Mucosa of descending colon (tissue), 3 donors: ENCODE data around the gene SAFB. TPM values are rescaled to one million over a fixed set of nuclear protein-coding genes. Genes with fewer than 3 reads are reported as not detected.

Experiments
- ATAC-seq: fragments of 200-7000 bp; cut with Tn5 transposase; one replicate; pipeline ENCODE4 v1.9.1; 2020; ENCODE audit warnings: mild to moderate bottlenecking, moderate library complexity
- DNase-seq, 3 donors: peaks; one replicate each; pipeline ENCODE4 v3.0.0-alpha.2; 2020
- H3K36me3 ChIP-seq: fragments of 200-600 bp; one replicate; pipeline ENCODE4 v1.8.0; 2021; ENCODE audit warnings: low read depth, mild to moderate bottlenecking
- H3K4me1 ChIP-seq: fragments of 200-600 bp; one replicate; pipeline ENCODE4 v1.8.0; 2021; ENCODE audit warnings: low read depth, mild to moderate bottlenecking
- H3K4me3 ChIP-seq: fragments of 200-600 bp; one replicate; pipeline ENCODE4 v1.8.0; 2021; ENCODE audit warnings: mild to moderate bottlenecking
- H3K9me3 ChIP-seq: fragments of 200-600 bp; one replicate; pipeline ENCODE4 v1.8.0; 2021; ENCODE audit warnings: mild to moderate bottlenecking
- intact Hi-C, 2 donors: fragments of 100-400 bp; cut with DNase I in 1 of 2; cut with micrococcal nuclease in 1 of 2; formaldehyde crosslinking; loops; one replicate each; pipeline versions ENCODE4 v1.11.0 to v1.11.1; 2022; cut with DNase I, micrococcal nuclease
- total RNA-seq, 3 donors: library from RNA; stranded (reverse); fragmentation: NEBNext Ultra II Directional in 2 of 3; extraction: Animal tissue kit (Norgen Biotek cat#: 25700) in 2 of 3; gene quantifications; one replicate each; pipeline versions ENCODE4 v1.2.1 to v1.2.4, GENCODE V29; 2021 to 2023
- TF ChIP-seq, protein P1 (sequence below): fragments of 200-600 bp; IDR thresholded peaks from one replicate; pipeline ENCODE4 v1.8.0; 2022; ENCODE audit warnings: antibody characterized with exemption, mild to moderate bottlenecking
- donor health status: DM: no; HTN: no; CAD: no; lungs with moderate emphysema.
- donor health status: DM: no; HTN: no; CAD: no.
- donor health status: DM: no; HTN: yes; CAD: no.

SAFB gene
- total RNA-seq, 3 donors from 2014 or later: 78.8 to 115 (median 83.3) TPM

- H3K4me3 ChIP-seq: no peak overlapping the region
- ATAC-seq (no peak), DNase-seq (no peak)
- intact Hi-C loops: no loop called here
- peaks cover 12% of the 10 kb centered on the region for H3K4me1 ChIP-seq
- H3K9me3 ChIP-seq: no peaks in the 10 kb centered on the region
- no peaks in the 10 kb centered on the region for H3K36me3 ChIP-seq
- TF ChIP-seq, protein P1, sequence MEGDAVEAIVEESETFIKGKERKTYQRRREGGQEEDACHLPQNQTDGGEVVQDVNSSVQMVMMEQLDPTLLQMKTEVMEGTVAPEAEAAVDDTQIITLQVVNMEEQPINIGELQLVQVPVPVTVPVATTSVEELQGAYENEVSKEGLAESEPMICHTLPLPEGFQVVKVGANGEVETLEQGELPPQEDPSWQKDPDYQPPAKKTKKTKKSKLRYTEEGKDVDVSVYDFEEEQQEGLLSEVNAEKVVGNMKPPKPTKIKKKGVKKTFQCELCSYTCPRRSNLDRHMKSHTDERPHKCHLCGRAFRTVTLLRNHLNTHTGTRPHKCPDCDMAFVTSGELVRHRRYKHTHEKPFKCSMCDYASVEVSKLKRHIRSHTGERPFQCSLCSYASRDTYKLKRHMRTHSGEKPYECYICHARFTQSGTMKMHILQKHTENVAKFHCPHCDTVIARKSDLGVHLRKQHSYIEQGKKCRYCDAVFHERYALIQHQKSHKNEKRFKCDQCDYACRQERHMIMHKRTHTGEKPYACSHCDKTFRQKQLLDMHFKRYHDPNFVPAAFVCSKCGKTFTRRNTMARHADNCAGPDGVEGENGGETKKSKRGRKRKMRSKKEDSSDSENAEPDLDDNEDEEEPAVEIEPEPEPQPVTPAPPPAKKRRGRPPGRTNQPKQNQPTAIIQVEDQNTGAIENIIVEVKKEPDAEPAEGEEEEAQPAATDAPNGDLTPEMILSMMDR: no peak
Observed at GRCh38 chr19:5717215-5717935, 94.5 kb downstream of the SAFB start.

Other genes with a start within 250 kb of the SAFB start
- not detected for gene ZNRF4, start 167.7 kb upstream of the SAFB start, total RNA-seq
- 1 to 10 TPM; 4.6 to 9.0 (median 5.6) TPM for gene TINCR, start 55.1 kb upstream of the SAFB start, total RNA-seq
- 100 to 1,000 TPM in 2 of 3 donors, 10 to 100 TPM in 1; 66.7 to 122 (median 102) TPM for gene SAFB2, start 307 bp upstream of the SAFB start, total RNA-seq
- gene MICOS13, start 57.4 kb downstream of the SAFB start, total RNA-seq: 10 to 100 TPM; 70.1 to 73.7 (median 70.9) TPM
- gene HSD11B1L, start 57.9 kb downstream of the SAFB start, total RNA-seq: 1 to 10 TPM; 2.3 to 8.2 (median 3.3) TPM
- 100 to 1,000 TPM; 541 to 812 (median 769) TPM for gene RPL36, start 67.2 kb downstream of the SAFB start, total RNA-seq
- 10 to 100 TPM; 55.9 to 63.0 (median 55.9) TPM for gene LONP1, start 97.1 kb downstream of the SAFB start, total RNA-seq
- not detected for gene CATSPERD, start 97.6 kb downstream of the SAFB start, total RNA-seq
- 1 to 10 TPM; 3.1 to 6.8 (median 4.1) TPM for gene PRR22, start 161.7 kb downstream of the SAFB start, total RNA-seq
- 10 to 100 TPM; 33.3 to 36.9 (median 35.6) TPM for gene DUS3L, start 168.1 kb downstream of the SAFB start, total RNA-seq
- gene NRTN, start 182.0 kb downstream of the SAFB start, total RNA-seq: 10 to 100 TPM in 1 of 3 donors, 1 to 10 TPM in 1, under 1 TPM in 1; 0.64 to 11.3 (median 1.4) TPM
- 10 to 100 TPM; 44.4 to 93.6 (median 82.3) TPM for gene FUT6, start 216.6 kb downstream of the SAFB start, total RNA-seq
- 100 to 1,000 TPM; 128 to 276 (median 215) TPM for gene FUT3, start 228.4 kb downstream of the SAFB start, total RNA-seq
- gene FUT5, start 247.5 kb downstream of the SAFB start, total RNA-seq: not detected